GM23248 (cell line): Measurements from ENCODE around the gene THRSP. TPM values are rescaled to one million over a fixed set of nuclear protein-coding genes. Genes with fewer than 3 reads are reported as not detected.
"Not testable (repeated sequence)": the region's sequence is repeated elsewhere in the genome, so short reads cannot be mapped to it uniquely, and the experiment has no call there.

Experiments used
- DNase-seq: peaks from one replicate; pipeline ENCODE4 v3.0.0-alpha.2; 2015
- H2AFZ ChIP-seq: fragments of 200-600 bp; sonication (generic); 2 replicates; pipeline ENCODE4 v1.6.1; 2016; ENCODE audit warnings: antibody characterized with exemption
- H3F3A ChIP-seq: fragments of 200-600 bp; sonication (generic); 2 replicates; pipeline ENCODE4 v1.6.1; 2016; ENCODE audit warnings: mild to moderate bottlenecking, antibody characterized with exemption, mixed run types; ENCODE audit not compliant: insufficient read depth
- H3K27ac ChIP-seq: fragments of 200-600 bp; sonication (generic); 2 replicates; pipeline ENCODE4 v1.5.1; 2016; ENCODE audit warnings: mild to moderate bottlenecking
- H3K27me3 ChIP-seq: fragments of 200-600 bp; sonication (generic); replicated peaks from 2 replicates; pipeline ENCODE4 v1.6.1; 2016; ENCODE audit warnings: mild to moderate bottlenecking; ENCODE audit not compliant: insufficient read depth
- H3K36me3 ChIP-seq: fragments of 200-600 bp; sonication (generic); 2 replicates; pipeline ENCODE4 v1.6.1; 2016; ENCODE audit warnings: low read depth, mild to moderate bottlenecking
- H3K4me1 ChIP-seq: fragments of 200-600 bp; sonication (generic); 2 replicates; pipeline ENCODE4 v1.6.1; 2016; ENCODE audit warnings: mild to moderate bottlenecking; ENCODE audit not compliant: insufficient read depth
- H3K4me2 ChIP-seq: fragments of 200-600 bp; sonication (generic); one replicate; pipeline ENCODE4 v1.6.1; 2016; ENCODE audit warnings: mild to moderate bottlenecking; ENCODE audit not compliant: unreplicated experiment
- H3K4me3 ChIP-seq: fragments of 200-600 bp; sonication (generic); 2 replicates; pipeline ENCODE4 v1.5.1; 2016; ENCODE audit warnings: mild to moderate bottlenecking
- H3K79me2 ChIP-seq: fragments of 200-600 bp; sonication (generic); 2 replicates; pipeline ENCODE4 v1.6.1; 2016; ENCODE audit warnings: mild to moderate bottlenecking; ENCODE audit not compliant: insufficient read depth
- H3K9ac ChIP-seq: fragments of 200-600 bp; sonication (generic); 2 replicates; pipeline ENCODE4 v1.6.1; 2016; ENCODE audit warnings: mild to moderate bottlenecking
- H3K9me2 ChIP-seq: fragments of 200-600 bp; sonication (generic); 2 replicates; pipeline ENCODE4 v1.6.1; 2016; ENCODE audit warnings: mixed run types, mild to moderate bottlenecking, moderate library complexity; ENCODE audit not compliant: insufficient read depth
- H3K9me3 ChIP-seq: fragments of 200-600 bp; sonication (generic); one replicate; pipeline ENCODE4 v1.6.1; 2017; ENCODE audit warnings: low read depth
- H4K20me1 ChIP-seq: fragments of 200-600 bp; sonication (generic); 2 replicates; pipeline ENCODE4 v1.6.0; 2016; ENCODE audit not compliant: insufficient read depth
- EZH2 ChIP-seq: fragments of 200-600 bp; sonication (generic); IDR thresholded peaks from 2 replicates; pipeline ENCODE4 v1.6.1; 2018; ENCODE audit warnings: antibody characterized with exemption, mild to moderate bottlenecking; ENCODE audit not compliant: insufficient read depth, poor library complexity, severe bottlenecking
- EZH2phosphoT487 ChIP-seq: fragments of 200-600 bp; sonication (generic); IDR thresholded peaks from 2 replicates; pipeline ENCODE4 v1.6.1; 2018; ENCODE audit warnings: antibody characterized with exemption, moderate library complexity, mild to moderate bottlenecking, low read depth; ENCODE audit not compliant: insufficient read depth
- WGBS, 2 experiments: methylation state at CpG; one replicate each; pipeline ENCODE4 v1.1.6; 2015 to 2017; ENCODE audit warnings: low lambda C conversion rate in 2 of 2, low coverage in 1 of 2; ENCODE audit errors: missing lambda C conversion rate in 2 of 2; 5-methylcytosine and 5-hydroxymethylcytosine counted together
- in situ Hi-C: fragments of 300-500 bp; cut with MboI; formaldehyde crosslinking; loops from 2 replicates; pipeline ENCODE4 v1.15.0; 2020
- polyA plus RNA-seq: library from polyadenylated mRNA; unstranded; fragments of >200 nt; fragmentation: Nextera tagmentation; extraction: Ambion mirVana; gene quantifications from 2 replicates; pipeline ENCODE4 v1.2.1, GENCODE V29; 2016
- total RNA-seq: library from RNA; depleted of rRNA; stranded (reverse); fragments of >200 nt; shearing (Covaris generic); gene quantifications from 2 replicates; pipeline ENCODE4 v1.2.3, GENCODE V29; 2014

The THRSP gene
- total and polyA plus RNA-seq, 2 experiments from 2014 or later: not detected

GRCh38 chr11:78057462-78058055, 6.1 kb upstream of the THRSP start:
- no peaks in the 10 kb centered on the region for H4K20me1 ChIP-seq
- no peak overlapping the region for H3K4me2 ChIP-seq
- no peaks in the 10 kb centered on the region for H3K9me3 ChIP-seq
- no peaks in the 10 kb centered on the region for H3F3A ChIP-seq
- no peak overlapping the region for H3K4me3 ChIP-seq
- H3K36me3 ChIP-seq: no peaks in the 10 kb centered on the region
- 73 to 80% methylated on average over 10 of the region's 10 CpGs for WGBS, 2 experiments
- TF ChIP-seq EZH2 (no peak), EZH2phosphoT487 (no peak)
- H3K4me1 ChIP-seq: no peaks in the 10 kb centered on the region
- H3K79me2 ChIP-seq: no peaks in the 10 kb centered on the region
- no peaks in the 10 kb centered on the region for H3K27me3 ChIP-seq
- H3K27ac ChIP-seq: no peak overlapping the region
- H3K9me2 ChIP-seq: no peaks in the 10 kb centered on the region
- H2AFZ ChIP-seq: no peak overlapping the region
- no peak overlapping the region for H3K9ac ChIP-seq
- in situ Hi-C loops: no loop called here
- no peak for DNase-seq

GRCh38 chr11:78059749-78060328, 3.8 kb upstream of the THRSP start:
- H3K4me1 ChIP-seq: not testable (repeated sequence)

GRCh38 chr11:78060533-78060932, 3.1 kb upstream of the THRSP start:
- no peaks in the 10 kb centered on the region for H3K9me2 ChIP-seq
- in situ Hi-C loops: no loop called here
- H2AFZ ChIP-seq: no peak overlapping the region
- 91 to 93% methylated on average over 7 to 8 of the region's 8 CpGs for WGBS, 2 experiments
- H3K4me3 ChIP-seq: no peak overlapping the region
- H3K9ac ChIP-seq: no peak overlapping the region
- no peaks in the 10 kb centered on the region for H3K36me3 ChIP-seq
- H3K27ac ChIP-seq: no peak overlapping the region
- no peaks in the 10 kb centered on the region for H4K20me1 ChIP-seq
- no peak for TF ChIP-seq EZH2phosphoT487
- no peak for TF ChIP-seq EZH2
- no peaks in the 10 kb centered on the region for H3K4me1 ChIP-seq
- no peak overlapping the region for H3K4me2 ChIP-seq
- no peaks in the 10 kb centered on the region for H3F3A ChIP-seq
- H3K27me3 ChIP-seq: no peaks in the 10 kb centered on the region
- H3K79me2 ChIP-seq: no peaks in the 10 kb centered on the region
- no peaks in the 10 kb centered on the region for H3K9me3 ChIP-seq
- no peak for DNase-seq

More at GRCh38 chr11:78059749-78060328, 3.8 kb upstream of the THRSP start:
- H2AFZ ChIP-seq, H3K4me2 ChIP-seq, H3K9me2 ChIP-seq, H3K79me2 ChIP-seq, H3K4me3 ChIP-seq, H3K27ac ChIP-seq, H4K20me1 ChIP-seq, H3K9me3 ChIP-seq, H3K36me3 ChIP-seq, H3K9ac ChIP-seq, H3F3A ChIP-seq, DNase-seq, in situ Hi-C loops, H3K27me3 ChIP-seq: not testable (repeated sequence)
- WGBS, 2 experiments: 97 to 98% methylated on average over 9 of the region's 9 CpGs

- H3K27ac ChIP-seq: no peak overlapping the region
- 62 to 70% methylated on average over 4 of the region's 4 CpGs for WGBS, 2 experiments
- H3K27me3 ChIP-seq: no peaks in the 10 kb centered on the region
- H3F3A ChIP-seq: no peaks in the 10 kb centered on the region
- H3K4me1 ChIP-seq: no peaks in the 10 kb centered on the region
- no peaks in the 10 kb centered on the region for H4K20me1 ChIP-seq
- no peak overlapping the region for H3K4me3 ChIP-seq
- no peak overlapping the region for H3K4me2 ChIP-seq
- no peaks in the 10 kb centered on the region for H3K9me2 ChIP-seq
- H3K9me3 ChIP-seq: no peaks in the 10 kb centered on the region
- no peak for DNase-seq
- in situ Hi-C loops: no loop called here
- H3K36me3 ChIP-seq: no peaks in the 10 kb centered on the region
- TF ChIP-seq EZH2 (no peak), EZH2phosphoT487 (no peak)
- no peak overlapping the region for H2AFZ ChIP-seq
- no peak overlapping the region for H3K9ac ChIP-seq
- H3K79me2 ChIP-seq: no peaks in the 10 kb centered on the region
These were observed 2.4 kb upstream of the THRSP start for GRCh38 chr11:78061088-78061920.
